ENCODE measurements around the gene AIP.
A peak's percentile ranks its signal among the peaks of the same experiment; 100 is the strongest.
"Not testable (repeated sequence)": the region's sequence is repeated elsewhere in the genome, so short reads cannot be mapped to it uniquely, and the experiment has no call there.

Gene AIP

DNA sequence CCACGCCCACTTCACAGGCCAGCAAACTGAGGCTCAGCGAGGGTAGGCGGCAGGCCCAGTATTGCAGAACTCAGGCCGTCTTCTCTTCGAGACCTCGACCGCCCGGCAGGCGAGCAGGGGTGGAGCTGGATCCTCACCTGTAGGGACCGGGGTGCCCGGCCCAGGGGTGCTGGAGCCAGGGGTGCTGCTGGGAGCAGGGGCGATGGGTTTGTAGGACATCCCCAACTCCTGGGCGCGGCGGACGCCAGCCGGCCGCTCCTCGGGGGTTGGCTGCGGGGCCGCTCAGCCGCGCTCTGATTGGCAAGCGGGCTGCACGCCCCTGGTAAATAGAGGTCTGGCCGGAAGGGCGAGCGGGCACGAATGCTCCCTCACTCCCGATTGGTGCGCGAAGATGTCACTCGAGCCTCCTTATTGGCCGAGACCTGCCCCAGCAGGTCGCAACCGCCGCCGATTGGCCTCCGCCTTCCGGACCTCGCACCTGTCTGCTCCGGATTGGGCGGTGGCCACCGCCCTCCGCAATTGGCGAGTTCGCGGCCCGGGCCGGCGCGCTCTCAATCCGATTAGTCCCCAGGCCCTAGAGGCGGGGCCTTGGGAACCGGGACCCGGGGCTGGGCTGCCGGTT is 25.1 kb downstream of the AIP start, which contains the start of gene CDK2AP2:
CDK2AP2 (minus strand) TSS at position 299 of the 622 bp plus-strand sequence; CDS start at position 219, 80 bp downstream.
- DNase-seq, result peak; percentile 98

DNA sequence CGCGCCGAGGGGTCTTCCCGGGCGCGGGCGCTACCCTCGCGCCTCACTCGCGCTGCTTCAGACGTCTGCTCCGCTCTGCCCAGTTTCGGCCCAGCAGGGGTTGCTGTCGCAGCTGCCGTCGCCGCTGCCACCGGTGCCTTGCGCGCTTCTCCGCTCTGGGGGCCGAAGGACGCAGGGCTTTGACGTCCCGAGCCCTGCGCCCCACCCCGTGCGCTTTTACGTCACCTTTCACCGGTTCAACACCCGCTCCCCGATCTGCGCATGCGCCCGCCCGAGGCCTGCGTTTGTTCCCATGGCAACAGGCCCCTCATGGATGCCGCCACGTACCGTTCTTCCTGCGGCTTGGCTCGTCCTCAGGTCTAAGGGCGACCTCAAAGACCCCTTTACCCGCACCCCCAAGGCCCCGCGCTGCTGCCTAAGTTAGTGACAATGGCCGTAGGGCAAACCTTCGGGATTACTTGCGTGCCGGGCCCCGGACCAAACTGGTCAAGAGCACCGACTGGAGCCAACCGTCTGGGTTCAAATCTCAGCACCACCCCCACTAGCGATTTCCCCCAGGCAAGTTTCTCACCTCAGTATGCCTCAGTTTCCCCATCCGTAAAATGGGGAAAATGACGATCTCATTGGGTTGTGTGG is 25.8 kb downstream of the AIP start:
- DNase-seq, result peak; percentile 100

DNA sequence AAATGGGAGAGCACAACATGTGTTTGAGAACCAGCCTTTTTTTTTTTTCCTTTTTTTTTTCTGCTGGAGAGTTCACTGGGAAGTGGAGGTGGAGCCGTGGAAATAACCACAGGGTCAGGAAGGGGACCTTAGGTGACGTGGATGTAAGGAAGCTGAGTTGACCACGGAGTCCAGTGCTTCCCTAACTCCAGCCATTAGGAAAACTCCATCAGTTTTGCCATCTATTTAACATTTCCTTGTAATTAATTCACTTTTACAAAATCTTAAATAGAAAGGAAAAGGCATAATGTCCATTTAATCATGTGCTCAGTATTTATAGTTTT is 27.2 kb downstream of the AIP start:
- no peak for DNase-seq

DNA sequence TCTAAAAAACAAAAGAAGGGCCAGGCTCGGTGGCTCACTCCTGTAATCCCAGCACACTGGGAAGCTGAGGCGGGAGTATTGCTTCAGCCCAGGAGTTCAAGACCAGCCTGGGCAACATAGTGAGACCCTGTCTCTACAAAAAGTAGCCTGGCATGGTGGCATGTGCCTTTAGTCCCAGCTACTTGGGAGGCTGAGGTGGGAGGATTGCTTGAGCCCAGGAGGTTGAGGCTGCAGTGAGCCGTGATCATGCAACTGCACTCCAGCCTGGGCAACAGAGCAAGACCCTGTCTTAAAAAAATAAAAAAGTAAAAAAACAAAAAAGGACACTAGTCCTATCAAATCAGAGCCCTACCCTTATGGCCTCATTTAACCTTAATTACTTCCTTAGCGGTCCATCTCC is 28.7 kb downstream of the AIP start:
- not testable (repeated sequence) for DNase-seq

DNA sequence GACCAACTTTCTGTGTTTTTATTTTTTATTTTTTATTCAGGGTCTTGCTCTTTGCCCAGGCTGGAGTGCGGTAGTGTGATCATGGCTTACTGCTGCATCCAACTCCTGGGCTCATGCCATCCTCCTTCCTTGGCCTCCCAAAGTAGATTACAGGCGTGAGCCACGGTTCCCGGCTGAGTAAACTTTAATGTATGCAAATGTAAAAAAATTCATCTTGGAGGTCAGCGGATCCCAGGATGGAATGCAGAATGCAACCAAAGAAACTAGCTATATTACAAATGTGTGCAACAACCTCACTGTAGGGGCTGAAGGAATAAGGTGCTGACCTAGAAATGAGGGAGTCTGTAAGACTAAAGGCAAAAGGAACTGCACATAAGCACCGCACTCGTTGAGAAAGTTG is 31.3 kb downstream of the AIP start:
- no peak for DNase-seq

DNA sequence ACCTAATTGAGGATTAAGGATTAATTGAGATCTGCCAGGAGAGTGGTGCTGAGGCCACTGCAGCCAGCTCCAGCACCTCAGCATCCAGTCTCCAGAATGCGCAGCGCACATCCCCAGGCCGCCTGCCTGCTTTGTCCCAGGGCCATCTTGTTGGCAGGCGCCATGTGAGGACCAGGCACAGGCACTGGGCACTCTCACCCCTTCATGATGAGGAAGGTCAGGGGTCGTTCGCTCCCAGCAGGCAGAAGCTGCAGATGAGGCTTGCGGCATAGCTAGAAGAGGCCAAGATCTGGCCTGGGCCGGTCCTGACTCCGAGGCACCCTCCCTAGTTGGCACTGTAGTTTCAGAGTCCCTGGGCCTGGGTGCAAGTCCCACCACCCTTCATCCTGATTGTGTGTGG is 34.0 kb downstream of the AIP start:
- no peak for DNase-seq

DNA sequence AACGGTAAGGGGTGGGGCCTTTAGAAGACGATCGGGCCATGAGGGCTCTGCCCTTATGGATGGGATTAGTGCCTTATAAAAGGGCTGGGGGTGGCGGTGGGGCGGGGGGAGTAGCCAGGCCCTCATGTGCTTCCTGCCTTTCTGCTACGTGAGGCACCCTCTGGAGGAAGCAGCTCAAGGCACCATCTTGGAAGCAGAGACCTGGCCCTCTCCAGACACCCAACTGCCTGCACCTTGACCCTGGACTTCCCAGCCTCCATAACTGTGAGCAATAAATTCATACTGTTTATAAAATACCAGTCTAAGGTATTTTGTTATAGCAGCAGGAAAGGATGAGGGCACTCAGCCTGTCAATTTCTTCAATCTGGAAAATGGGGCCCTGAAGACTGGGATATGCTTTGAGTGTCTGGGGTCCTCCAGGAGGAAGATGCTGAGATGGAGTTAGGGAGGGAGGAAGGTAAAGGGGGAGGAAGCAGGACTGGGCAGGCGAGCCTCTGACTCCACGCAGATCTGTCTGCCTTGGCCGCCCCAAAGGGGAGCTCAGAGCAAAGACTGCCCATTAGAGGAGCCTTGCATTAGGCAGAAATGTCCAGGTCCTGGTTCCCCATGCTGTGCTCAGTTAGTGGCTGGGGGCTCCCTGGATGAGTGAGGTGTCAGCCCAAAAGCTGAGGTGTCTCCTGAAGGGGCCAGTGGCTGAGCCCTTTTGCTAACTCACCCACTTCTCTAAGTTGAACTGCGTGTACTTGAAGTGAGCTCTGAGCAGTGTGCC is 35.1 kb downstream of the AIP start:
- DNase-seq, result no peak

DNA sequence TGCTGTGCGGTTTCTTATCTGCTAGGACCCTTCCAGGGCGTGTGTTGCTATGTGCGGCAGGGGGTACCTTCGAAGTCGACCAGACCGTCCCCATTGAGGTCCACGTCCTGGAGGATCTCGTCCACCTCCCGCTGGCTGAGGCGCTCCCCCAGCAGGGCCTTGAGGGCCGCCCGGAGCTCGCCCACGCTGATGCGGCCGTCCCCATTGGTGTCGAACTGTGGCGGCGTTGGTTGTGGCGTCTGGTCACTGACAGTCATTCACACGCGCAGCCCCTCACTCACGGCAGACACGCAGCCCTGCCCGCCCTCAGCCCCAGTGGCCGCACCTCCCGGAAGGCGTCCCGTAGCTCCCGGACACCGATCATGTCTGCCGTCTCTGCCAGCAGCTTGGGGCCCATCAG is 36.9 kb downstream of the AIP start:
- DNase-seq, result no peak

DNA sequence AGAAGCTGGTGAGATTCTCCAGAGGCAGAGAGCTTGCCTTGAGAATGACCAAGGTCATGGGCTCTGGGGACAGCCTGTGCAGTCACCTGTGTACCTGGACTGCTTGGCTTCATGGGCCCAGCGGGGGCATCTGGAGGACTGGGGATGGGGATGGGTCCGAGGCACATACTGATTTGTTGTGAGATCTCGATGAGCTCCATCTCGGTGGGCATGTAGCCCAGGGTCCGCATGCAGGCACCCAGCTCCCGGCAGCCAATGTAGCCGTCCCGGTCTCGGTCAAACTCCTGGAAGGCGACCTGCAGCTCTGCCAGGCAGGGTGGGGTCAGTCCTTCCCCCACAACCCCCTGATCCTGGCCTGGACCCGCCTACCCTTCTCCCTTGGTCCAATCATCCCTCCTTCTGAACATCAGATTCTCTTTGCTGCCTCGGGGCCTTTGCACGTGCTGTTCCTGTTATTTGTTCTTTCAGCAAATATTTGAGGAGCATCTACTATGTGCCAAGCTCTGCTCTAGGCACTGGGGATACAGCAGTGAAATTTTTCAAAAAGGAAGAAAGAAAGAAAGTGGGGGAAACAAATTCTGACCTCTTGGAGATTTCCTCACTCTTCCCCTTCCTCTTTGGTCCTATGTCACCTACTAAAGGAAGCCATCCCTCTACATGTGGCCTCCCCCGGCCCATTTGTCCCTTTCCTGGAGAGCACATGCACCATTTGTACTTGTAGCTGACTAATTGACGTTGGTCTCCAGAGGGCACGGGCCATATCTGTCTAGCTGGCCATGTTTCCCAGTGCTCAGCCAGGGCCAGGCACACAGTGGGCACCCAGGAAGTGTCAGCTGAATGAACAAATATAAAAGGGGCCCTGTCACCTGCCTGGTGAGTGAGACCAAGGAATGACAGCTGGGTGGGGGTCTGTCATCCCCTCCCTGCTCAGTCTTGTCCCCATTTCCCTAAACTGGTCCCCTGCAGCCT is 38.3 kb downstream of the AIP start:
- no peak for DNase-seq

DNA sequence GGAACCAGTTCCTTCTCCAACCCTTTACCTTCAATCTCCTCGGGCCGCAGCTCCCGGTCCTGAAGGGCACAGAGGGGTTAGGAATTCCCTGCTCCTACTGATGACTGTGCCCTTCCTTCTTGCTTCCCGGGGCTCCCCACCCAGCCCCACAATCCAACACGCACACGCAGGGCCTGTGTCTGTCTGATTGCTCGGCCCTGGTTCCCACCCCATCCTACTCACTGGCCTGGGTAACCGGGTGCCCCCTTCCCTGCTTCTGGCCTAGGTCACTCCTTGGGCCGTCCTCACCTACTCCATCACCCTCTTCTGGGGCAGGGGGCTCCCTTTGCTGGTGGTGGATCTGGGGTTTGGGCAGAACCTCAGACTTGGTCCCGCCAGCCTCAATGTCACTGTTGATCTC is 39.1 kb downstream of the AIP start:
- DNase-seq, result no peak

DNA sequence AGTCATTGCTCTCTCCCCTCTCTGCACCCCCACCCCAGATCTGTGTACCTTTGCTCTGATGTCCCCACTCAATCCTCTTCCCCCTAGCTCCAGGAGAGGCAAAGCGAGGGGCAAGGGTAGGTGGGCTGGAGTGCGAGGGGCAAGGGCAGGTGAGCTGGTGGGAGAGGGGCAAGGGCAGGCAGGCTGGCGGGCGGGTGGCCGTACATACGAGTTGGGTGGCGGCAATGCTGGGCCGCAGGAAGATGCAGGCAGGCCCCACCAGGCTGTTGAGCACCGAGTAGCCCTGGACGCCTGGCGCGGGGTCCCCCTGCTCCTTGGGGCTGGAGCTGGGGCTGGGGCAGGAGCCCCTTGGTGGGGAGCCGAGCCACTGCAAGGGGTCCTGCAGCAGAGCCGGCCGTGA is 39.5 kb downstream of the AIP start:
- no peak for DNase-seq

DNA sequence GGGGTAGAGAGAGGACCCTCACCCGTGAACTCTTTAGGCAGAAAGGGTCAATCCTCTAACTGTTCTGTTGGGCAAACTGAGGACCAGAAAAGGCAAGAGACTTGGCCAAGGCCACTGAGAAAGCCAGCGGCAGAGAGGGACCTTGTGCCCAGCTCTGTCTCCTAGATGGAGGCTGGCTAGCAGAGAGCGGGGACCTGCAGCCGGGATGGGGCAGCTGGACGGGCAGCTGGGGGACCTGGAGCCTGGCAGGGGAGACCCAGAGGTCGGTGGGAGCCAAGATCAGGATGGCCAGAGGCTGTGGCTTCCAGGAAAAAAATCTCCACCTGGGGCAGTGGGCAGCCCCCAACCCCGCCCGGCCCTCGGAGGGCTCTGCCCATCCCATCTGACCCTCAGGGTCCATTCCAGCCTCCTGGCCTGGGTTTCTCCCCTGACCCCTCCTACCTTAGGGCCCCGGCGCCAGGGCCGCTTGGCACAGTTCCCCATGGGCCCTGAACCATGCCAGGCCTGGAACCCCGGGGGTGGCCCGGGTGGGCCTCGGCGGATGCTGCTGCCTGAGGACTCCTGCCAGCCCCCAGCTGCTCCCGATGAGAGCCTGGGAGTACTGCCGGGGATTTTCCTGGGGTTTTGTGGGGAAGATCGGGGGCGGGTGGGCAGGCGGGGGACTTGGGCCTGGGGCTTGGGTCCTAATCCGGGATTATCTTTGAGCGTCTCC is 40.2 kb downstream of the AIP start, which contains the start of gene CABP2:
CABP2 (minus strand) TSS at position 603 of the 712 bp plus-strand sequence; CDS start at position 483, 120 bp downstream.
- no peak for DNase-seq

DNA sequence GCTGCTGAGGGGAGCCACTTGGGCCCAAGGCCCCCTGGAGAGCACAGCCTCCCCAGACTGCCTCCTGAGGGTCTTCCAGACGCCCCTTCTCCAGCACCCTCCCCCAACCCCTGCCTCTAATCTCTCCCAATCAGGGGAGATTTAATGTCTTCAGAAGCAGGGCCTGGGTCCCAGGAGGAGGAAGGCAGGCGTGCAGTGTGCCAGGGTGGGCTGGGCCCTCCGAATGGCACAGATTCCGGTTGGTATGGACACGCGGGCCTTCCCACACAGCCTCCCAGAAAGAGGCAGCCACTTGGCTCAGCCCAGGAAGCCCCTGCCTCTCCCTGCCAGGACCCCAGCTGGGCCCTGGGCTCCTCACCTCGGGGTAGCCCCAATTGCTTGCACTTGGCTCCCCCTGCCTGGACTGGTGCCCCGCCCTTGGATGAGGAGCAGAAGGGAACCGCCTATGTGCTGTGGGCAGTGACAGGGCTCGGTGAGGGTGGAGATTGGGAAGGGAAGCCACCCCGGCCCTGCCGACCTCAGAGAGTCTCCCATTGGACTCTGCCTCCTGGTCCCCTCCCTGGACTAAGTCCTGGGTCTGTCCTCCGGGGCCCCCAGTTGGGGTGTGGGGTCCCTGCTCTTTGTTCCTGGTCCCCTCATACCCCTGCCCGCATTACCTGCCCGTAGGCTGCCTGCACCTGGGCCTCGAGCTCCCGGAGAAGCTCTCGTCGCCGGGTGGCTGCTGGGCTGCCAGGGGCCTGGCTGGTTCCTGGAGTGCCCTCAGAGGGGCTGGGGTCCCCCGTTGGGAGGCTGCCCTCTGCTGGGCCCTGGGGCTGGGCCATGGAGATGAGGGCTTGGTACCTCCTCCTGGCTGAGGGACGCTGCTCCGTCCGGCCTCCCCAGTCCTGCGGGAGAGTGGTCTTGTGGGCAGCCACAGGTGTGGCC is 41.0 kb downstream of the AIP start:
- DNase-seq, result no peak

DNA sequence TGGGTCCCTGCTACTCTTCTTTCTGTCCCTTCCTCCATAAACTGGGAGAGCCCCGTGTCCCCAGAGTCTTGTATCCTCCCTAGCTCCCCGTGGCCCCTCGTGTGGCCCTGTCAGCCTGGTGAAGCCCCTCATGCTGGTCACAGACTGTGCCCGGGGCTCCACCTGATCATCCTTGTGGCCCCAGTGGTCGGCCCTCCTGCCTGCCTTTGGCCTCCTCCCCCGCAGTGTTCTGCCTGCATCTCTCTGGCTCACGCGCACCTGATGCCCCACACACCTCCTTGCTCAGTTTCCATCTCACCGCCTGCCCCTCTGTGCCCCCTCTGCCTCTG is 41.6 kb downstream of the AIP start:
- DNase-seq, result no peak

DNA sequence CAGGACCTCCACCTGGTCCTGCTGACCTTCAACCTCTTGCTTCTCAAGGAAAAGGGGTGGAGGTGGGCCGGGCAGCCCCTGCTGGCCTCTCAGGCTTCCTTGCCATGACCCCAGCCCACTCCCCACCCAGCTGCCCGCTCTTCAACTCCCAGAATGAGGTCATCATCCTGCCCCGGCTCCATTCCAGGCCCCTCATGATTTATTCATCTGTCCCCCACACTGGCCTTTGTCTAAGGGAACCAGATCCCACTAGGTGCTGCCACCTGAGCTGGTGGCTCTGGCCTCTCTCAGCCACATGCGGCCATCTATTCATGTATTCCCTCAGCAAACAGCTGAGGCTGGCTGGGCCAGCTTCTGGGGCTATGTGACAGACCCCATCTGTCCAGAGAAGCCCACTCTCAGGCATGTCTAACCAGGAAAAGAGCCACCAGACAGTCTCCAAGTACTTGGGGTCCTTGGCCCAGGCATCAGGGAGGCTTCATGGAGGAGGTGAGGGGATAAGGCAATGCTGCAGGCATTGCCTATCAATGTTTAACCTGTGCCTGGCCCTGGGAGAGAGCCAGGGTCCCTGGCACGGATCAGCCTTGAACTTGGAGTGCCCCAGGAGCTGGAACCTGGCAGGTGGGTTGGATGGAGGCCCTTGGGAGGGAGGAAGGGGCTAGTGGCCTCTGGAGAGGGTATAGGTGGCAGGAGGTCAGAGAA is 42.6 kb downstream of the AIP start:
- DNase-seq, result no peak

DNA sequence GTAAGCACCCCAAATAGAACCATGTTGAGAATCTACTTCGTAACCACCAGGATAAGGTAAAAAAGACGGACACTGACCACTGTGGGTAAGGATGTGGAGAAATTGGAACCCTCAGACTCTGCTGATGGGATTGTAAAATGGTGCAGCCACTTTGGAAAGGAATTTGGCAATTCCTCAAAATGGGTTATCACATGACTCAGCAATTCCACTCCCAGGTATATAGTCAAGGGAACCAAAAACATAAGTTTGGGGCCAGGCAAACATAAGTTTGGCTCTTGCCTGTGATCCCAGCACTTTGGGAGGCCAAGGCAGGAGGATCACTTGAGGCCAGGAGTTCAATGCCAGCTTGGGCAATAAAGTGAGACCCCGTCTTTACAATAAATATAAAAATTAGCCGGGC is 45.5 kb downstream of the AIP start:
- DNase-seq, result no peak

DNA sequence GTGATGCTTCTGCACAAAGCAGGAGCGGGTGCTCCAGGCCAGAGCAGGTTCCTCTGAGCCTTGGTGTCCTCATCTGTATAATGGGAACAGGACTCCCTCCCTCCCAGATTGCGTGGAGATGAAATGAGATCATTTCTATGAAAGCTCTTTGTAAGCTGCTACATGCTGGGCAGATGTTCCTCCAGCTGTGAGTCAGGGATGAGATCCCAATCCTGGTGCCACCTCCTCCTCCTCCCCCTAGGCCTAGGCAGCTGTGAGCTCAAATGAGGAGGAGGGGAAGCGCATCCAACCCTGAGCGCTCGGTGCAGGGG is 47.4 kb downstream of the AIP start:
- DNase-seq, result no peak

DNA sequence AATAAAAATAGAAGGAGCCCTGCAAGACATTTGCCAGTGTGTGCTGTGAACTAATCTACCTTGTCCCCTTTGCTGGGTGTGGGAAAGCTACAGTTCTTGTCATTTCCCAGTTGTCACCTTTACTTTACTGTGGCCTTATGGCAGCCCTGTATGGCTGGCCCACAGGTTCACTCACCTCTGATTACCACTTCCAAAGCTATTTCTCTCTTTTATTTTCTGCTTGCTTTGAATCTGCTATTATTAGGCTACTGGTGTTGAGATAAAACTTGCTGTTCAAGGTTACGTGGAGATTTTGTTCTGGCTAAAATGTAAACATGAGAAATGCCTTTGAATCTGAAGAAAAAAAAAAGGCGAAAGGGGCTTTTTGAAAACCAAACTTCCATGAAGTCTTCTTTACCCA is 50.1 kb downstream of the AIP start:
- no peak for DNase-seq

DNA sequence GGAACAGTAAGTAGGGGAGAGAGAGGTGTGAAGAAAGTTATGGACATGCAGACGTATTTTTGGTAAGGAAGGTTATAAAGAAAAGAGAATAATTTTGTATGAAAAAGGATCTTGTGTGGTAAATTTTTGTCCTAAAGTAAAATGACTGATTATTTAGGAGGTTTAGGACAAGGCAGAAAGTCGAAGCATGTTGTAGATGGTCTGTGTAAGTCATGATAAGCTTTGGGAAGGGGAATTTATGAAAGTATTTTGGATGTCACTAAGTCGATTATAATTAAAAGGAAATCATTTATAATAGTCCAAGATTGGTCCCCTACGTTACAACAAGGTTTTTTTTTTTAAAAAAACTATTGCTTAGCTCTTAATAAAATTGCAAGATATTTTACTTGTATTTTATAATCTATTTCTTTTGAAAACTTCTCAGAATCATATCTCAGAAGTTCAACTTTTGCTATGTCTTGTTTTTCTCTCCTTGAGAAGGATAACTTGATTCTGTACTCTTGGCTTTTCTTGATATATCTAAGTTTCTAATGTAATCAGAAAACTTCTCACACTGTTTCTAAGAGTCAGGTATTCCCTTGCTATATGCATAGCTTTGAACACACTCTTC is 51.3 kb downstream of the AIP start:
- DNase-seq, result no peak

DNA sequence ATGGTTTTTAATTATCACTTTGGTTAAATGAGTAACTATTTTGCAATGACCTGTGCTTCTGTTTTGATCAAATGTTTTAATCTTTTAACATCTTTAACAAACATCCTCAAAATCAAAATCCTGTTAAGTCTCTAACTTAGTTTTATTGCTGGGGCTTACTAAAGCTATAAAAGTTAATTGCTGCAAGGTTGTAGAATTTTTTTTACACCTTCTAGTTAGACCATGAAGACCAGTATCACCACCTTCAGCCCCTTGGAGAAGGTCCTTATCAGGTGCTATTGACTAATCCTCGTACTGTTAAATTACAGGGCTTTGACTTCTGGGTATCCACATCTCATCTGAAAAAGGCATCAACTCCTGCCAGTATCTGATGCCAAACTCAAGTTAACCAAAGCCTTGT is 52.7 kb downstream of the AIP start:
- DNase-seq, result no peak

DNA sequence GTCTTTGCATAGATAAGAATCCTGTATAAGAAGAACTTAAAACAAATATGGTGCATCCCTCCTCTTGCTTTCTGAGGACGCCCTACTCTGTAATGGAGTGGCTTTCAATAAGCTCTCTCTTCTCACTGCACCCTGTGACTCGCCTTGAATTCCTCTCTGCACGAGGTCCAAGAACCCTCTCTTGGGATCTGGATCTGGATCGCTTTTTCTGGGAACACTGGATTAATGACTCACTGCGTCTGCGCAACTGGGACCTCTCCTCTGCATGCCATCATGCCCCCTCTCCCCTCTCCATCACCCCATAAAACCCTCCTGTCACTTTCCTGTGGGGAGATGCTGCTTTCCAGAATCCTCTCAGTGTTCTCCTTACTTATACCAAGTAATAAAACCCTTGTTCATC is 55.5 kb downstream of the AIP start:
- no peak for DNase-seq
